Esophagus (tissue), 2 donors: ENCODE results near the gene ZNF652. TPM values are rescaled to one million over a fixed set of nuclear protein-coding genes. Genes with fewer than 3 reads are reported as not detected.

Experiments used
- H3K27ac ChIP-seq, 2 donors: one replicate each; pipeline ENCODE4 v1.5.1; 2013; ENCODE audit warnings: low read depth in 2 of 2, mild to moderate bottlenecking in 2 of 2, inconsistent platforms in 1 of 2, low read length in 1 of 2, moderate library complexity in 1 of 2
- H3K27me3 ChIP-seq, 2 donors: one replicate each; pipeline ENCODE4 v1.6.1; 2013; ENCODE audit warnings: low read length in 2 of 2, control low read depth in 1 of 2, mild to moderate bottlenecking in 1 of 2; ENCODE audit not compliant: insufficient read depth in 2 of 2, control insufficient read depth in 1 of 2
- H3K36me3 ChIP-seq, 2 donors: one replicate each; pipeline ENCODE4 v1.6.1; 2013; ENCODE audit warnings: low read length in 1 of 2; ENCODE audit not compliant: control insufficient read depth in 2 of 2, insufficient read depth in 2 of 2
- H3K4me1 ChIP-seq, 2 donors: one replicate each; pipeline ENCODE4 v1.6.1; 2013; ENCODE audit warnings: low read length in 1 of 2; ENCODE audit not compliant: control insufficient read depth in 2 of 2, insufficient read depth in 2 of 2
- H3K4me3 ChIP-seq, 2 donors: one replicate each; pipeline ENCODE4 v1.5.1; 2013; ENCODE audit warnings: low read length in 2 of 2, mild to moderate bottlenecking in 2 of 2, low read depth in 1 of 2, moderate library complexity in 1 of 2
- H3K9me3 ChIP-seq, 2 donors: one replicate each; pipeline ENCODE4 v1.6.1; 2013; ENCODE audit warnings: mild to moderate bottlenecking in 2 of 2, low read depth in 1 of 2, low read length in 1 of 2, moderate library complexity in 1 of 2; ENCODE audit not compliant: control insufficient read depth in 2 of 2, insufficient read depth in 1 of 2
- WGBS, 2 donors: extraction: QIAGEN DNeasy Blood & Tissue Kit; methylation state at CpG; one replicate each; pipeline ENCODE4 v1.1.7; 2013; 5-methylcytosine and 5-hydroxymethylcytosine counted together
- polyA plus RNA-seq, 2 donors: library from polyadenylated mRNA; stranded (reverse); fragments of 200-250 nt; gene quantifications; one replicate each; pipeline ENCODE4 v1.2.3, GENCODE V29; 2013
- donor health status: healthy with polysubstance abuse.
- donor health status: Bipolar disorder and iron deficiency.

The ZNF652 gene
- polyA plus RNA-seq, 2 donors = 6.5 to 18.5 TPM

DNA sequence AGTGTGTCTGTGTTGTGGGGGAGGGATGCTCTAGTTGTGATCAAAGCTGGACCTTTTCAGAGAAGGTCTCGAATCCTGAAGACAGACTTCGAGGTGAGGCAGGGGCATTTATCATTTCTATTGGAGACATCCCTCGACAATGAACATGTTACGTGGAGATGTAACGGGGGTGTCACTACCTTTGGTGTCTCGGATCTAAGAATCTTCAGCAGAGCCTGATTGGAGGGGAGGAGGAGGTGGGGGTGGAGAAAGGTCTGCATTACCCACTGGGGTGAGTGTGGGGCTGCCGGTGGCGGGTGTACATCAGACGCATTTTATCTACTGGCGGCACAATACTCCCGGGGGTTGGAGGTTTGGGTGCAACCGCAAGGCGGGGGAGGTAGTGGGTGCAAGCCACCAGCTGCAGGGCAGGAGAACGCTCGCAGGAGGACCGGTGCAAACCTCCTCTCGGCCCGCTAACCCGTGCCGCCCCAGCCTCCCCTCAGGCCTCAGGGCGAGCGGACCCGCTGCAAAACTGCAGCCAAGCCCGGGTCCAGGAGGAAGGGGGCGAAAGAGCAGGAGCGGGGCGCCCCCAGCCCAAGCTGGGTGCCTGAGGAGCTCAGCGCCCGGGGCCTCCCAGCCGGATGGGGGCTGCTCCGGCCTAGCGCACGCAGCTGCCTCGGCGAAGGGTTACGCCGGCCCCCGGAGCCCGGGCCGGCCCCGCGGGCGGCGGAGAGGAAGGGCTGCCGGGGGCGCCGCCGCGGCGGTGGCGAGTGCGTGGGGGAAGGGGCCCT is 735 bp downstream of the ZNF652 start:
- H3K4me3 ChIP-seq = peak overlapping the region; percentile 84 to 86
- no peaks in the 10 kb centered on the region for H3K27me3 ChIP-seq
- H3K27ac ChIP-seq = peak overlapping the region; percentile 95 to 96
- WGBS, 2 donors = 0 to 1% methylated on average over 39 to 52 of the region's 52 CpGs
- H3K36me3 ChIP-seq = no peaks in the 10 kb centered on the region
- H3K4me1 ChIP-seq = peaks cover 0 to 6% of the 10 kb centered on the region in 2 donors
- no peaks in the 10 kb centered on the region for H3K9me3 ChIP-seq

DNA sequence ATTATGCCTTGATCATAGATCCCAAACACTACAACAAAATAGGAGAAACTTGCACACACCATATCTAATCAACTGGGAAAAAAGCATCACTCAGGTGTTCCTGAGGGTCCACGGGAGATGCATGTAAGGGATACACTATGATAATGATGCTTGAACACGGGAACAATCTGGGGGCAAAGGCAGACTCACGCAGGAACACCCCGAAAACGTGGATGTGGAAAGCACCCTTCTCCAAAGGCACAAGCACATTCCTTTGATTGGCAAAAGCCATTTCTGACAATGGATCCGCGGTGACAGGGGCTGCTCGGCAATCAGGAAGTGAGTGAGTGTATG is 1.3 kb downstream of the ZNF652 start:
- Histone ChIP-seq H3K4me1 (peaks cover 0 to 6% of the 10 kb centered on the region in 2 donors), H3K27ac (peak overlapping the region; percentile 95 to 96)

DNA sequence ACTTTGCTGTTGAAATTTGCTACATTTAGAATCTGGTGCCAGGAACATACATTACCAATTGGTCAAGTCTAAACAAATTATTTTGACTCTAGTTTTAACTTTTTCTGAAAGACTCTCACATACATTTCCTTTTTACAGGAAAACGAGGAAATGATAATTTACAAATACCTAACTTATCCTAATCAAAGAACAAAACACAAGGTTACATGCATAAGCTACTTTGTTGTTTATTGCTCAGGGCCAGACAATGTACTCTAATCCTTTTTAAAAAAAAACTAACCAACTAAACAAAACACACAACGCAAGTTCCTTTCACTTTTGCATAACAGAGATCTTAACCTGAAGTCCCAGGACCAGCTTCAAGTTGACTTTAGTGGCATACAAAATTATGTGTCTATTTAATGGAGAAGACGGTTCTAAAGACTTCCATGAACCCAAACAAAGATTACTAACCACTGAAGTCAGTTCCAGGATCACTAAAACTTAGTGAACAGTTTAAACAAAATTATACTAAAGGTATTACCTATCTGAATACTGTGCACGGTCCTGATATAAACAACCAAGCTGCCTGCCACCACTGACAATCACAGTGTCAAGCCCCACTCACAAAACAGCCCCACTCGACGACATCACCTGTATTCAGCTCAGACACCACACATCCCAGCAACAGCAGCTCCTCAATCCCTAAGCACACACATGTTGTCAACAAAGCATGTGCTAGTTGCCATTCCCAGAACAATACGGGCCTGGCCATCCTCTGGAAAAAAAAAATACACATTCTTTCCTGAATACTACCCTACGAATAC is 1.9 kb downstream of the ZNF652 start:
- no peaks in the 10 kb centered on the region for H3K9me3 ChIP-seq
- peak overlapping the region in 1 of 2 donors; percentile 83 for H3K27ac ChIP-seq
- no peaks in the 10 kb centered on the region for H3K27me3 ChIP-seq
- H3K4me1 ChIP-seq = peaks cover 0 to 6% of the 10 kb centered on the region in 2 donors
- peak overlapping the region; percentile 84 to 86 for H3K4me3 ChIP-seq
- WGBS, 2 donors = 7 to 10% methylated on average over 8 of the region's 8 CpGs
- H3K36me3 ChIP-seq = no peaks in the 10 kb centered on the region

More for the DNA sequence above, 1.3 kb downstream of the ZNF652 start:
- Histone ChIP-seq H3K4me3 (peak overlapping the region; percentile 84 to 86), H3K36me3 (no peaks in the 10 kb centered on the region), H3K27me3 (no peaks in the 10 kb centered on the region), H3K9me3 (no peaks in the 10 kb centered on the region)
- WGBS, 2 donors = 2% methylated on average over 8 of the region's 8 CpGs

DNA sequence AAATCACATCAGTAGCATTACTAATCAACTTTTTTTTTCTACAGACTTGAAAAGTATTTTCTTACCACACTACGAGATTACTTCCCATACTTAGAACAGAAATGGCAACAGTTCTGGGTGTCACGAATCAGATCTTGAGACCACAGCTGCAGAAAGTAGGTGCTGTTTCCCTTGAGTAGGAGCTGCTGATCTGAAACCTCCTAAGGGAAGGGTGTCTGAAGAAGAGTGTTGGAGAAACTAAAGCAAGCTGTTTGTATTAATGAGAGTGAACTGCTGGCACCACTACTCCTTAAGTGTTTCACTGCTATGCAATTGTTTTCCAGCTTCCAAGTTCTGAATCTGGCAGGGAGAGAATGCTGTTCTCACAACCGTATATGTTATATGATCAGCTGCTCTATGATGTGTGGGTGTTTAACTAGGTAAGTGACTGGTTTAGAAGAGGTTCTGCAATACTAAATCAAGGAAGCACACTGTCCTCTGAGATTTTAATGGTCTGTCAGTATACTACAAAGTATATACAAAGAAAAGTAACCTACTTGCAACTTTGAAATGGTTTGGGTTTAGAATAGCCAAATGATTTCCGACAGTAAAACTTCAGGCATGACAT is 3.3 kb downstream of the ZNF652 start:
- peaks cover 0 to 6% of the 10 kb centered on the region in 2 donors for H3K4me1 ChIP-seq
- WGBS, 2 donors = 29 to 40% methylated on average over 4 of the region's 4 CpGs
- H3K36me3 ChIP-seq = no peaks in the 10 kb centered on the region
- H3K9me3 ChIP-seq = no peaks in the 10 kb centered on the region
- H3K27me3 ChIP-seq = no peaks in the 10 kb centered on the region
- peak overlapping the region in 1 of 2 donors; percentile 40 for H3K27ac ChIP-seq
- no peak overlapping the region for H3K4me3 ChIP-seq

DNA sequence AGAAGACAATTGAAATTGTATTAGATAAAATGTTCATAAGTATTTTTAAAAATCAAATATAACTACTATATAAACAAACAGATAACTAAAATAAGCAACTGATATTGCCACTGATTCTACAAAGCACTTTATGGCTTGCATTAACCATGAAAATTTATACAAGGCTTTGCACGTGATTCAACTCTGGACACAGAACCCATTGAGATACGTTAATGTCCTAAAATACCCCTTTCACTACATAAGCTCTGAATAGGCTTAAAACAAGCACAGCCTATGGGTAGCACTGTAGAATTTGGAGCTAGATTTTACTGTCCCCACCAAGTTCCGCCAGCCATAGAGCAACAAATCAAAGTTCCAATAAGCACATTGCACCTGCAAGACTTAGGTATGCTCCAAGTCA is 4.5 kb downstream of the ZNF652 start:
- no peaks in the 10 kb centered on the region for H3K9me3 ChIP-seq
- H3K4me1 ChIP-seq = peaks cover 0 to 6% of the 10 kb centered on the region in 2 donors
- 55 to 59% methylated on average over 3 of the region's 3 CpGs for WGBS, 2 donors
- no peaks in the 10 kb centered on the region for H3K27me3 ChIP-seq
- no peak overlapping the region for H3K4me3 ChIP-seq
- H3K36me3 ChIP-seq = no peaks in the 10 kb centered on the region
- H3K27ac ChIP-seq = no peak overlapping the region

DNA sequence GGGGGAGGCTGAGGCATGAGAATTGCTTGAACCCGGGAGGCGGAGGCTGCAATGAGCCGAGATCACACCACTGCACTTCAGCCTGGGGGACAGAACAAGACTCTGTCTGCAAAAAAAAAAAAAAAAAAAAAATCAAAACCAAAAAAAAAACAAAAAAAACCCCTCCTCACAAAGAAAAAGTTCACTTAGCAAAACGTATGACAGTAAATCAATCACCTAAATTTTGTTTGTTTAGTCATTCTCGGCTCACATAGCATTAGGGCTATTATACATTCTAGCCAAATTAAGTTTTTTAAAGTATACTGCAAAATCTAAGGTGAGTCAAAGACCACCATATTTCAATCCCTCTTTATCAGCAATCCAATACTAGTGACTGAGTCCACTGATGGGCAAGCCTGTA is 5.7 kb downstream of the ZNF652 start:
- WGBS, 2 donors = 82 to 84% methylated on average over 5 of the region's 5 CpGs
- Histone ChIP-seq H3K9me3 (no peaks in the 10 kb centered on the region), H3K4me3 (no peak overlapping the region), H3K36me3 (no peaks in the 10 kb centered on the region), H3K27me3 (no peaks in the 10 kb centered on the region), H3K4me1 (peaks cover 0 to 6% of the 10 kb centered on the region in 2 donors), H3K27ac (no peak overlapping the region)

DNA sequence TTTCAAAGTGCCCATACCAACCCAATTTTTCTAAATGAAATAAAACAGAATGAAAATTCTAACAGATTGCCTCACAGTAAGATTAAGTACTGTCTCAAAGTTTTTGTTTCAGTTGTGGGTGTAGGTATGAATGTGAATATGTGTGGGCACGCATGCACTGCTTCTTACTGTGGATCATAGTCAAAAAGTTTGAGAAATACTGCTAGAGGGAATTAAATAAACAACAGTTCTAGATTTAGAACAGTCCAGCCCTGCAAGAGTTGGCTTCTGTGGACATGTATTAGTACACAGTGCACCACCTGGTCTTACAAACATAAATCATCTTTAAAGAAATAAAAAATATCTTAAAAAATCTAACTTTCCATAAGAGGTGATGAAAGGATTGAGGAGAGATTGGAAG is 8.4 kb downstream of the ZNF652 start:
- no peaks in the 10 kb centered on the region for H3K36me3 ChIP-seq
- WGBS, 2 donors = 26 to 43% methylated on average over 1 of the region's 1 CpG
- no peaks in the 10 kb centered on the region for H3K27me3 ChIP-seq
- no peaks in the 10 kb centered on the region for H3K9me3 ChIP-seq
- H3K4me1 ChIP-seq = no peaks in the 10 kb centered on the region
- no peak overlapping the region for H3K4me3 ChIP-seq
- no peak overlapping the region for H3K27ac ChIP-seq

DNA sequence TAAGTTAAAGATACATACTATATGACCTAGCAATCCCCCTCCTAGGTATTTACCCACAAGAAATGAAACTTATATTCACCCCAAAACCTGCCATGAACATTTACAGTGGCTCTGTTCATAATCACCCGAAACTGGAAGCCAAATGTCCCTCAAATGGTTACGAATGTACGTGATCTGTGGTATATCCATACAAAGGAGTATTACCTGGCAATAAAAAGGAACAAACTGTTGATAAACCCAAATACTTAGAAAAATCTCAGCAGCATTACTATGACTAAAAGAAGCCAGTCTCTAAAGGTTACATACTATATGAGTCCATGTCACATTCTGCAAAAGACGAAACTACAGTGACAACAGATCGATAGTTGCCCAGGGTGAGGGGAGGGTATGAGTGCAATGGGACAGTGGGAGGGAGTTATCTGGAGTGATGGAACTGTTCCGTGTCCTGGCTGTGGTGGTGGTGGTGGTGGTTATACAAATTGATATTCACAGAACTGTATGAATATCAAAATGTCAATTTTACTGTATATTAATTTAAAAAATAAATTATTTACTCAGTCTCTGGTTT is 9.4 kb downstream of the ZNF652 start:
- no peaks in the 10 kb centered on the region for H3K4me1 ChIP-seq
- H3K9me3 ChIP-seq = no peaks in the 10 kb centered on the region
- H3K36me3 ChIP-seq = no peaks in the 10 kb centered on the region
- 93 to 98% methylated on average over 6 of the region's 6 CpGs for WGBS, 2 donors
- no peaks in the 10 kb centered on the region for H3K27me3 ChIP-seq
- no peak overlapping the region for H3K4me3 ChIP-seq
- H3K27ac ChIP-seq = no peak overlapping the region

DNA sequence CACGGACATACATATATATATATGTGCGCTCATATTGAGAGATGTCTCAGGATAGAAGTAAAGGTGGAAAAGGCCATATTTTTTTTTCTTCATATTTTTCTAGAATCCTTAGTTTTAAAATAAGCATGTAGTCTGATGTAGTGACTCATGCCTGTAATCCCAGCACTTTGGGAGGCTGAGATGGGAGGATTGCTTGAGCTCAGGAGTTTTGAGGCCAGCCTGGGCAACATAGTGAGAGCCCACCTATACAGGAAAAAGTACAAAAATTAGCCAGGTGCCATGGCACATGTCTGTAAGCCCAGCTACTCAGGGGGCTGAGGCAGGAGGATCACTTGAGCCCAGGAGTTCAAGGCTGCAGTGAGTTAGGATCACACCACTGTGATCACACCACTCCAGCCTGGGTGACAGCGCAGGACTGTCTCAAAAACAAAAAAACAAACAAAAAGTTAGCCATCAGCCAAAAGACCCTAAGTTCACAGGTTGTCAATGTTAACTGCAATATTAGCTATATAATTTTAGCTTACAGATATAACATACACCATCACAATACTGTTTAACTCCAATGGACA is 10.4 kb downstream of the ZNF652 start:
- Histone ChIP-seq H3K4me1 (no peaks in the 10 kb centered on the region), H3K27ac (no peak overlapping the region)
- 98 to 99% methylated on average over 3 of the region's 3 CpGs for WGBS, 2 donors

More for the DNA sequence above, 10.4 kb downstream of the ZNF652 start:
- Histone ChIP-seq H3K4me3 (no peak overlapping the region), H3K9me3 (no peaks in the 10 kb centered on the region), H3K27me3 (no peaks in the 10 kb centered on the region), H3K36me3 (no peaks in the 10 kb centered on the region)
